Kidney epithelial cell (primary cell): ENCODE data around the gene MAP7. TPM values are rescaled to one million over a fixed set of nuclear protein-coding genes. Genes with fewer than 3 reads are reported as not detected.
"Not testable (repeated sequence)": the region's sequence is repeated elsewhere in the genome, so short reads cannot be mapped to it uniquely, and the experiment has no call there.

Experiments used
- DNase-seq: peaks from one replicate; pipeline ENCODE4 v3.0.0-alpha.2; 2010; ENCODE audit warnings: low read depth
- H3K27me3 ChIP-seq: 2 replicates; pipeline ENCODE4 v1.6.0; 2011; ENCODE audit warnings: low read length; ENCODE audit not compliant: control insufficient read depth, insufficient read depth
- H3K36me3 ChIP-seq: 2 replicates; pipeline ENCODE4 v1.5.1; 2011; ENCODE audit warnings: low read length; ENCODE audit not compliant: control insufficient read depth, insufficient read depth
- H3K4me3 ChIP-seq: 2 replicates; pipeline ENCODE4 v1.5.1; 2011; ENCODE audit warnings: low read depth, mild to moderate bottlenecking, control low read depth, low read length
- total RNA-seq: library from RNA; depleted of rRNA; stranded (reverse); fragments of >200 nt; gene quantifications from 2 replicates; pipeline ENCODE4 v1.2.3, GENCODE V29; 2015
- TF ChIP-seq, protein P1 (sequence below): IDR thresholded peaks from 2 replicates; pipeline ENCODE4 v1.5.1; 2011; ENCODE audit warnings: mild to moderate bottlenecking, moderate library complexity, low read length, control low read depth, inconsistent platforms; ENCODE audit not compliant: insufficient read depth, poor library complexity, severe bottlenecking

MAP7 gene
- total RNA-seq, 1 donor from 2014 or later, result 17.6 TPM

DNA sequence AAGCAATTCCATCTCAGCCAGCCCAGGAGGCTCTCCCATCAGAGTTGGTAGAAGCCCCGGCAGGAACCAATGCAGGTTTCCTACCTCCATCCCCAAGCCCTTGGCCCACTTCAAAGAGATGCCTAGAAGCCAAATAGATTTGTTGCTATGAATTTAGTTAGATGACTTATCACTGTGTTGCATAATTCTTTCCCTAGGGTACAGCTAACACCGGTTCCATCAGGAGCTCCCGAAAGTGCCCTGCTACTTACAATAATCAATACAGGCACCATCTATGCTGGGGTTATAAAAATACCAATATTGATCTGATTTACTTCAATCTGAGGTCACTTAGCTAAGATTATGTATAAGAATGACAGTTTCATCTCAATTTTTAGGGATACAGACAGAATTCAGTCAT lies 113.0 kb downstream of the MAP7 start:
- Histone ChIP-seq H3K4me3 (no peak overlapping the region), H3K27me3 (no peaks in the 10 kb centered on the region), H3K36me3 (no peaks in the 10 kb centered on the region)
- no peak for DNase-seq
- TF ChIP-seq, protein P1, sequence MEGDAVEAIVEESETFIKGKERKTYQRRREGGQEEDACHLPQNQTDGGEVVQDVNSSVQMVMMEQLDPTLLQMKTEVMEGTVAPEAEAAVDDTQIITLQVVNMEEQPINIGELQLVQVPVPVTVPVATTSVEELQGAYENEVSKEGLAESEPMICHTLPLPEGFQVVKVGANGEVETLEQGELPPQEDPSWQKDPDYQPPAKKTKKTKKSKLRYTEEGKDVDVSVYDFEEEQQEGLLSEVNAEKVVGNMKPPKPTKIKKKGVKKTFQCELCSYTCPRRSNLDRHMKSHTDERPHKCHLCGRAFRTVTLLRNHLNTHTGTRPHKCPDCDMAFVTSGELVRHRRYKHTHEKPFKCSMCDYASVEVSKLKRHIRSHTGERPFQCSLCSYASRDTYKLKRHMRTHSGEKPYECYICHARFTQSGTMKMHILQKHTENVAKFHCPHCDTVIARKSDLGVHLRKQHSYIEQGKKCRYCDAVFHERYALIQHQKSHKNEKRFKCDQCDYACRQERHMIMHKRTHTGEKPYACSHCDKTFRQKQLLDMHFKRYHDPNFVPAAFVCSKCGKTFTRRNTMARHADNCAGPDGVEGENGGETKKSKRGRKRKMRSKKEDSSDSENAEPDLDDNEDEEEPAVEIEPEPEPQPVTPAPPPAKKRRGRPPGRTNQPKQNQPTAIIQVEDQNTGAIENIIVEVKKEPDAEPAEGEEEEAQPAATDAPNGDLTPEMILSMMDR, result no peak

DNA sequence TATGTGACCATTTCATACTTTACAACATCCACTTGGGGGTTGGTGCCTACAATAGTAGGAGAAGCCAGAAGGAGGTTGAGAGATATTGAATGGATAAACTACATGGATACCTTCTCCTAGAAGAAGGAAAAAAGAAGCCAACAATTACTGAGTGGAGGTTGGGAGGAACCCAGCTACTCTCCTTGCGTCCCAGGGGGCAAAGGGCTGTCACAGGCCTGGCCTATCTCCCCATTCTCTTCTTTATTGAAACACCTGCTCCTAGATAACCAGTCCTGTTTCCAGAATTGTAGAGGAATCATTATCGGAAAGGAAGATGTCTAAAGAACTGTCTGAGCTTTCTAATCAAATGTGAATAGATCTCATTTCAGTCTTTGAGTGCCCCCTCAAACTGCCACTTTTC lies 115.1 kb downstream of the MAP7 start:
- H3K27me3 ChIP-seq, result no peaks in the 10 kb centered on the region
- H3K36me3 ChIP-seq, result no peaks in the 10 kb centered on the region
- no peak for DNase-seq
- TF ChIP-seq, protein P1, result no peak
- no peak overlapping the region for H3K4me3 ChIP-seq

DNA sequence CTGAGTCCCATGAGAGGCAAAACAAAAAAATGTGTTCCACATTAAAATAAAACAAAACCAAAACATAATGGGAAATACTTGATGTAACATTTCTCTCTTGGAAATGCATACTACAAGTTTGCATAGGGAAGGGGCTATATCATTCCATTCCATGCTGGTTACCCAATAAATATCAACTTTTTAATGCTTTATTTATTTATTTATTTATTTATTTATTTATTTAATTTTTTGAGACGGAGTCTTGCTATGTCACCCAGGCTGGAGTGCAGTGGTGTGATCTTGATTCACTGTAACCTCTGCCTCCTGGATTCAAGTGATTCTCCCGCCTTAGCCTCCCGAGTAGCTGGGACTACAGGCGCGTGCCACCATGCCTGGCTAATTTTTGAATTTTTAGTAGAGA lies 118.9 kb downstream of the MAP7 start:
- DNase-seq, H3K36me3 ChIP-seq, H3K27me3 ChIP-seq, H3K4me3 ChIP-seq: not testable (repeated sequence)

DNA sequence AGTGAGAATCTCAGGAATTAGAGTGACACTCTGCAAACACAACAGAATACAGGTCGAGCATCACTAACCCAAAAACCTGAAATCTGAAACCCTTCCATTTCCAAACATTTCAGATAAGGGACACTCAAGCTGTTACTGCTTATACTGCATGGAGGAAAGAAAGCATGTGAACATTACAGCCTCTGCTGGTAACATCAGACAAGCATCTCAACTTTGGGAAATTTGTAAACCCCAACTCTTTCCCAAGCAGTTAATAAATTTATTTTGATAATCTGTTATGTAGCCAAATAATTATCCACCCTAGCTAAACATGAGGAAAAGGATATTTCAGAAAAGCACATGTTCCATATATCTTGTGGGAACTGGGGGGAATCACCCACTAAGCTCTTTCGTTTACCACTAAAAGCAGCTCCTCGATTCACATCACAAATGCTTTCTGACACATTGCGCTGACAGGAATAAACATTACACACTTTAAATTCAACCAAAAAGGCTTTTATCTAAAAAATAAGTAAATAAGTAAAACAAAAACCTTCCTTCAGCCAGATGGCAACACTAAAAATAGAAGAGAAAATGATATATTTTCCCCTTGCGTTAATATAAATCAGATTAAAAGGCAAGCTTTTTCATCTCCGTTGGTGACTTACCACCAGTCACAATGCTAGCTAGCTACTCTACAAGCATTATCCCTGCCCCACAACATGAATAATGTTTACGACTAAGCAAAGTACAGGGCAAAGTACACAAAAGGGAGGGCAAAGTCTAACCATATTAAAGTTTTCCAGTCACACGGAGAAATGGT lies 120.8 kb downstream of the MAP7 start:
- no peak for DNase-seq
- no peak overlapping the region for H3K4me3 ChIP-seq
- H3K27me3 ChIP-seq, result no peaks in the 10 kb centered on the region
- TF ChIP-seq, protein P1, result no peak
- H3K36me3 ChIP-seq, result no peaks in the 10 kb centered on the region

DNA sequence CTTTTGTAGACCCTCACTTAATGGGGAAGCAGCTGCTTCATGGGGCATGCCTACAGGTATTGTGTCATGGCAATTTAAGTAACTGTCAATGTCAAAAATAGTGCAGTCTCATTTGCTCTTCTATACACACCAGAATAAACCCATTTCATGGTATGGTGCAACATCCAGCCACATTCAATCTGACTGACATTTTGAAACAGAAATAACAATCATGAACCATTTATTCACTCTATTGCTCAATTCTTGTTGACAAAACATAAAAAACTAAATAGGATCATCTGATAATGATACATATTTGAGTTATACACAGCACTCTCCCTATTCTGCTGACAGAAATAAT lies 122.9 kb downstream of the MAP7 start:
- no peak for DNase-seq
- H3K27me3 ChIP-seq, result no peaks in the 10 kb centered on the region
- H3K36me3 ChIP-seq, result no peaks in the 10 kb centered on the region
- TF ChIP-seq, protein P1, result no peak
- H3K4me3 ChIP-seq, result no peak overlapping the region

DNA sequence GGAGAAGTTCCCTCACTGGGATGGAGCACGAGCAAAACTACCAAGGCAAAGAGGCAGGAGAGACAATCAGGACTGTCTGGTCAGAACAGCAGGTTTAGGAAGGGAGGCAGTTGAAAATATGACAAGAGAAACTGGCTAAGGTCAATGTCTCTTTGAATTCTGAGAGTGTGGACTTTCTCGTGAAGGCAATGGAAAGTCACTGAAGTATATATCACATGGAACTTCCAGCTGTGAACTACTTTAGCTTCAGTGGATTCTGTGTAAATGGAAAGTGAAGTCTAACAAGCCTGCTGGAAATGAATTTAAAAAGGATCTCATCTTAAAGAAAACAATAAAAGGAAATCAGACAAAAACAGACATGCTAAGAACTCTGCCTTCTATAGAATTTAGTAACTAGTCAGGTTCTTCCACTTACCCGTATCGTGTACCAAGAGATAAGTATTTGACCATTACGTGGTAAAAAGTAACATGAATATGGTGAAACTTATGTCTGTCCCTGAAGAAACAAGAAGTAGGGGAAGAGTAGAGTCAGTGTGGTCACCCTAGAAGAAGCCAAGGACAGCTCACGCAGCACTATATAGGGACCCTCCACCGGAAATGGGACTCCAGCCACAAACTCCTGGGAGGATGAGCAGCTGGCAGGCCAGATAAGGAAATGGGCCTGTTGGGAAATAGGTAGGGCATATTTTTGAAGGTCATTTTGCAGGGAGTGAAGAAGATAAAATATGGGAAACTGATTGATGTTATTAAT lies 123.4 kb downstream of the MAP7 start:
- DNase-seq, result no peak
- Histone ChIP-seq H3K36me3 (no peaks in the 10 kb centered on the region), H3K27me3 (no peaks in the 10 kb centered on the region), H3K4me3 (no peak overlapping the region)
- TF ChIP-seq, protein P1, result no peak
